ENCODE data around the gene NFIA.

NFIA gene

GRCh38 chr1:61085206-61085982 is 3.0 kb downstream of the NFIA start:
- no peak for DNase-seq

- no peak for DNase-seq
These were observed 3.8 kb downstream of the NFIA start for GRCh38 chr1:61085983-61086644.

GRCh38 chr1:61087571-61087970 is 5.2 kb downstream of the NFIA start:
- DNase-seq, result no peak

- DNase-seq, result no peak
These were observed 6.0 kb downstream of the NFIA start for GRCh38 chr1:61088163-61088974.

GRCh38 chr1:61089338-61089737 is 7.0 kb downstream of the NFIA start:
- no peak for DNase-seq

- DNase-seq, result no peak
These were observed 7.4 kb downstream of the NFIA start for GRCh38 chr1:61089741-61090140.

- DNase-seq, result no peak
These were observed 8.3 kb downstream of the NFIA start for GRCh38 chr1:61090546-61091202.

- DNase-seq, result no peak
These were observed 9.1 kb downstream of the NFIA start for GRCh38 chr1:61091455-61091854.

- no peak for DNase-seq
These were observed 10.3 kb downstream of the NFIA start for GRCh38 chr1:61092642-61093041.

GRCh38 chr1:61093525-61094137 is 11.3 kb downstream of the NFIA start:
- DNase-seq, result no peak

- DNase-seq, result no peak
These were observed 12.5 kb downstream of the NFIA start for GRCh38 chr1:61094677-61095469.

- DNase-seq, result no peak
These were observed 13.1 kb downstream of the NFIA start for GRCh38 chr1:61095470-61095812.

GRCh38 chr1:61097317-61097716 is 15.0 kb downstream of the NFIA start:
- no peak for DNase-seq

GRCh38 chr1:61097722-61098121 is 15.4 kb downstream of the NFIA start:
- no peak for DNase-seq

GRCh38 chr1:61098333-61098732 is 16.0 kb downstream of the NFIA start:
- DNase-seq, result no peak

- no peak for DNase-seq
These were observed 16.6 kb downstream of the NFIA start for GRCh38 chr1:61098906-61099437.

- no peak for DNase-seq
These were observed 18.2 kb downstream of the NFIA start for GRCh38 chr1:61100578-61100977.

GRCh38 chr1:61101536-61101935 is 19.2 kb downstream of the NFIA start:
- DNase-seq, result no peak

- DNase-seq, result no peak
These were observed 19.7 kb downstream of the NFIA start for GRCh38 chr1:61102041-61102440.

GRCh38 chr1:61102621-61103020 is 20.3 kb downstream of the NFIA start:
- DNase-seq, result no peak

- peak; percentile 80 for DNase-seq
These were observed 21.9 kb downstream of the NFIA start for GRCh38 chr1:61104220-61104671.

GRCh38 chr1:61107638-61108037 is 25.3 kb downstream of the NFIA start:
- DNase-seq, result no peak
